SK-N-SH (cell line): ENCODE data around the gene MED26. TPM values are rescaled to one million over a fixed set of nuclear protein-coding genes. Genes with fewer than 3 reads are reported as not detected.

Source experiments
- CTCF ChIA-PET: fragments of 300-600, 350-600 bp; formaldehyde crosslinking; extraction: SDS; loops from one replicate; lab custom pipeline; 2021; lab: Yijun Ruan, JAX
- POLR2A ChIA-PET: fragments of 350-600 bp; sonication (Branson Sonifier 250); formaldehyde crosslinking; extraction: SDS; loops from one replicate; lab custom pipeline; 2020; ENCODE audit warnings: antibody characterized with exemption, inconsistent platforms; lab: Yijun Ruan, JAX
- DNase-seq: peaks from one replicate; pipeline ENCODE4 v3.0.0; 2012
- H2AFZ ChIP-seq: fragments of 200-600 bp; sonication (generic); 2 replicates; pipeline ENCODE4 v1.8.1; 2016; ENCODE audit warnings: antibody characterized with exemption, mild to moderate bottlenecking, low read depth
- H3F3A ChIP-seq: fragments of 200-600 bp; sonication (generic); replicated peaks from 2 replicates; pipeline ENCODE3; 2016; ENCODE audit warnings: antibody characterized with exemption, mild to moderate bottlenecking; ENCODE audit not compliant: insufficient read depth
- H3K27ac ChIP-seq, 2 experiments: fragments of 200-500 bp in 1 of 2; fragments of 200-600 bp in 1 of 2; sonication (Bioruptor generic) in 1 of 2; sonication (generic), shearing (Covaris generic) in 1 of 2; 2 replicates each; pipeline versions ENCODE4 v1.5.1 to v1.6.1; 2014 to 2016; ENCODE audit warnings: low read depth in 2 of 2, inconsistent platforms in 1 of 2, low read length in 1 of 2, mild to moderate bottlenecking in 1 of 2, mixed read lengths in 1 of 2
- H3K27me3 ChIP-seq: fragments of 200-600 bp; sonication (generic), shearing (Covaris generic); 2 replicates; pipeline ENCODE4 v1.6.1; 2016; ENCODE audit warnings: mixed run types; ENCODE audit not compliant: insufficient read depth
- H3K36me3 ChIP-seq, 2 experiments: fragments of 200-500 bp in 1 of 2; fragments of 200-600 bp in 1 of 2; sonication (Bioruptor generic) in 1 of 2; sonication (generic) in 1 of 2; replicated peaks in 1 of 2; 2 replicates each; pipeline versions ENCODE3 to v1.5.1; 2014 to 2016; ENCODE audit warnings: low read length in 1 of 2, mild to moderate bottlenecking in 1 of 2; ENCODE audit not compliant: insufficient read depth in 2 of 2, control insufficient read depth in 1 of 2
- H3K4me1 ChIP-seq, 2 experiments: fragments of 200-500 bp in 1 of 2; fragments of 200-600 bp in 1 of 2; sonication (Bioruptor generic) in 1 of 2; sonication (generic), shearing (Covaris generic) in 1 of 2; 2 replicates each; pipeline versions ENCODE4 v1.5.1 to v1.6.1; 2014 to 2016; ENCODE audit warnings: low read depth in 1 of 2, low read length in 1 of 2, mixed run types in 1 of 2; ENCODE audit not compliant: insufficient read depth in 2 of 2, control insufficient read depth in 1 of 2
- H3K4me2 ChIP-seq: fragments of 200-600 bp; sonication (generic), shearing (Covaris generic); 2 replicates; pipeline ENCODE4 v1.6.1; 2017; ENCODE audit warnings: mixed run types
- H3K4me3 ChIP-seq, 2 experiments: fragments of 200-500 bp in 1 of 2; fragments of 200-600 bp in 1 of 2; sonication (Bioruptor generic) in 1 of 2; sonication (generic), shearing (Covaris generic) in 1 of 2; 2 replicates each; pipeline versions ENCODE4 v1.5.1 to v1.8.1; 2014 to 2016; ENCODE audit warnings: low read depth in 2 of 2, inconsistent platforms in 1 of 2, low read length in 1 of 2, mild to moderate bottlenecking in 1 of 2, mixed read lengths in 1 of 2, moderate library complexity in 1 of 2
- H3K79me2 ChIP-seq: fragments of 200-600 bp; sonication (generic); 2 replicates; pipeline ENCODE4 v1.8.1; 2017; ENCODE audit warnings: mild to moderate bottlenecking; ENCODE audit not compliant: insufficient read depth
- H3K9ac ChIP-seq: fragments of 200-600 bp; sonication (generic); 2 replicates; pipeline ENCODE4 v1.6.1; 2017; ENCODE audit warnings: mixed run types
- H3K9me2 ChIP-seq: fragments of 200-600 bp; sonication (generic); 2 replicates; pipeline ENCODE4 v1.6.1; 2017; ENCODE audit warnings: mixed run types
- H3K9me3 ChIP-seq: fragments of 200-600 bp; sonication (generic); 2 replicates; pipeline ENCODE4 v1.6.1; 2017; ENCODE audit warnings: mixed run types, mild to moderate bottlenecking, moderate library complexity
- H4K20me1 ChIP-seq: fragments of 200-600 bp; sonication (generic); 2 replicates; pipeline ENCODE4 v1.6.1; 2017; ENCODE audit warnings: mild to moderate bottlenecking, mixed run types; ENCODE audit not compliant: insufficient read depth
- FOSL2 ChIP-seq: IDR thresholded peaks from 2 replicates; pipeline ENCODE4 v1.4.0; 2012; ENCODE audit warnings: low read depth, mild to moderate bottlenecking, moderate library complexity, borderline replicate concordance
- FOXJ3 ChIP-seq: sonication (generic); formaldehyde crosslinking; IDR thresholded peaks from 2 replicates; pipeline ENCODE4 v1.5.1; 2020; ENCODE audit warnings: mild to moderate bottlenecking, missing genetic modification reagents
- GABPA ChIP-seq: IDR thresholded peaks from 2 replicates; pipeline ENCODE4 v1.4.0; 2012; ENCODE audit warnings: low read depth, mild to moderate bottlenecking
- JUND ChIP-seq: IDR thresholded peaks from 2 replicates; pipeline ENCODE4 v1.4.0; 2012
- MEF2A ChIP-seq: IDR thresholded peaks from 2 replicates; pipeline ENCODE4 v1.4.0; 2012; ENCODE audit warnings: low read depth, borderline replicate concordance
- NFIC ChIP-seq: IDR thresholded peaks from 2 replicates; pipeline ENCODE4 v1.4.0; 2012; ENCODE audit warnings: borderline replicate concordance
- NRF1 ChIP-seq: IDR thresholded peaks from 2 replicates; pipeline ENCODE4 v1.6.1; 2012; ENCODE audit warnings: low read depth, mild to moderate bottlenecking, low read length
- POLR2AphosphoS5 ChIP-seq: IDR thresholded peaks from 2 replicates; pipeline ENCODE4 v1.6.1; 2012; ENCODE audit warnings: low read depth, low read length
- RAD21 ChIP-seq: IDR thresholded peaks from 2 replicates; pipeline ENCODE4 v1.6.1; 2012; ENCODE audit warnings: mild to moderate bottlenecking, low read length
- RCOR1 ChIP-seq: fragments of 150-350 bp; IDR thresholded peaks from 2 replicates; pipeline ENCODE4 v1.6.1; 2017; ENCODE audit warnings: antibody characterized with exemption, low read length
- RFX5 ChIP-seq: IDR thresholded peaks from 2 replicates; pipeline ENCODE4 v1.6.1; 2012; ENCODE audit warnings: mild to moderate bottlenecking, improper control_type of control experiment, low read length
- RXRA ChIP-seq: IDR thresholded peaks from 2 replicates; pipeline ENCODE4 v1.4.0; 2012; ENCODE audit warnings: low read depth, mild to moderate bottlenecking, borderline replicate concordance
- SMC3 ChIP-seq: IDR thresholded peaks from 2 replicates; pipeline ENCODE4 v1.6.1; 2012; ENCODE audit warnings: low read depth, low read length, improper control_type of control experiment
- TAF1 ChIP-seq: IDR thresholded peaks from 2 replicates; pipeline ENCODE4 v1.6.1; 2012; ENCODE audit warnings: low read depth, mild to moderate bottlenecking, low read length, moderate library complexity, borderline replicate concordance
- TCF12 ChIP-seq: IDR thresholded peaks from 2 replicates; pipeline ENCODE4 v1.4.0; 2012
- TEAD4 ChIP-seq: IDR thresholded peaks from 2 replicates; pipeline ENCODE4 v1.4.0; 2012; ENCODE audit warnings: mild to moderate bottlenecking, borderline replicate concordance; ENCODE audit not compliant: insufficient read depth
- WGBS: methylation state at CpG from one replicate; pipeline ENCODE4 v1.1.6; 2017; ENCODE audit warnings: low lambda C conversion rate; 5-methylcytosine and 5-hydroxymethylcytosine counted together
- polyA plus RNA-seq, 3 experiments: library from polyadenylated mRNA; depleted of rRNA; stranded (reverse); fragments of >200 nt; gene quantifications; 2 replicates each; pipeline ENCODE4 v1.2.3, GENCODE V29; 2012
- TF ChIP-seq, protein P1 (sequence below): fragments of 150-350 bp; IDR thresholded peaks from 2 replicates; pipeline ENCODE4 v1.6.1; 2017; ENCODE audit warnings: antibody characterized with exemption, low read length, low read depth, borderline replicate concordance
- TF ChIP-seq, protein P2 (sequence below): IDR thresholded peaks from 2 replicates; pipeline ENCODE4 v1.4.0; 2012; ENCODE audit warnings: low read depth, borderline replicate concordance
- TF ChIP-seq, protein P3 (sequence below): IDR thresholded peaks from 2 replicates; pipeline ENCODE4 v1.6.1; 2012; ENCODE audit warnings: mild to moderate bottlenecking, low read depth, low read length, moderate library complexity
- TF ChIP-seq, protein P4 (sequence below): fragments of 200-600 bp; sonication (generic); IDR thresholded peaks from 2 replicates; pipeline ENCODE4 v1.6.1; 2017; ENCODE audit warnings: antibody characterized with exemption, mild to moderate bottlenecking, moderate library complexity

Gene MED26
- polyA plus RNA-seq, 1 of the 3 experiments (the other 2 are of a cell fraction): 3.5 TPM

DNA sequence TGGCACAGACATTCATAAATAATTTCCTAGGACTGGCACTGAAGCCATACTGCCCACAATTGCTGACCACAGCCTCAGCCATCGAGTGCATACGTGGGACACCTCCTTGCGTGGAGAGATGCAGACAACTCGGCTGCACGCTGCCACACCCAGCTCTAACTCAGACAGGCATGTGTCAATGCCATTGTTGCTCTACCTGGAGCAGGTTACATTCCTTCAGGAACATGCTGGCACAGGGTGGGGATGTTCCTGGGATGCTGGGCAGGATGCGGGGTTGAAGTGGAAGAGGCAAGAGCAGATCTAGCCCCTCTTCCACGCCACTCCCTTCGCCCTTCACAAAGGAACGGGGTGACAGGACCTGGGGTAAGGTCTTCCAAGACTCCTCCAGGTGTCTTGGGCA is 31.6 kb downstream of the MED26 start:
- no peak overlapping the region for H3K9ac ChIP-seq
- H3K4me1 ChIP-seq: peaks cover 0 to 44% of the 10 kb centered on the region in 2 experiments; a peak in 2 of 4 replicates
- H2AFZ ChIP-seq: no peak overlapping the region
- H3K27me3 ChIP-seq: no peaks in the 10 kb centered on the region
- POLR2A ChIA-PET: no interaction called here
- H3F3A ChIP-seq: no peaks in the 10 kb centered on the region
- 98% methylated on average over 8 of the region's 9 CpGs for WGBS
- no peak overlapping the region for H3K4me3 ChIP-seq
- no peaks in the 10 kb centered on the region for H3K36me3 ChIP-seq
- TF ChIP-seq SMC3: no peak
- TF ChIP-seq GABPA: no peak
- TF ChIP-seq, protein P1, sequence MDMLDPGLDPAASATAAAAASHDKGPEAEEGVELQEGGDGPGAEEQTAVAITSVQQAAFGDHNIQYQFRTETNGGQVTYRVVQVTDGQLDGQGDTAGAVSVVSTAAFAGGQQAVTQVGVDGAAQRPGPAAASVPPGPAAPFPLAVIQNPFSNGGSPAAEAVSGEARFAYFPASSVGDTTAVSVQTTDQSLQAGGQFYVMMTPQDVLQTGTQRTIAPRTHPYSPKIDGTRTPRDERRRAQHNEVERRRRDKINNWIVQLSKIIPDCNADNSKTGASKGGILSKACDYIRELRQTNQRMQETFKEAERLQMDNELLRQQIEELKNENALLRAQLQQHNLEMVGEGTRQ: no peak
- no peak for TF ChIP-seq POLR2AphosphoS5
- no peak for TF ChIP-seq TCF12
- TF ChIP-seq, protein P2, sequence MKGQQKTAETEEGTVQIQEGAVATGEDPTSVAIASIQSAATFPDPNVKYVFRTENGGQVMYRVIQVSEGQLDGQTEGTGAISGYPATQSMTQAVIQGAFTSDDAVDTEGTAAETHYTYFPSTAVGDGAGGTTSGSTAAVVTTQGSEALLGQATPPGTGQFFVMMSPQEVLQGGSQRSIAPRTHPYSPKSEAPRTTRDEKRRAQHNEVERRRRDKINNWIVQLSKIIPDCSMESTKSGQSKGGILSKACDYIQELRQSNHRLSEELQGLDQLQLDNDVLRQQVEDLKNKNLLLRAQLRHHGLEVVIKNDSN: no peak
- no peak for TF ChIP-seq JUND
- no peak for TF ChIP-seq FOSL2
- no peak for TF ChIP-seq RCOR1
- no peak for TF ChIP-seq RXRA
- no peak for TF ChIP-seq NRF1
- TF ChIP-seq TEAD4: no peak
- TF ChIP-seq, protein P3, sequence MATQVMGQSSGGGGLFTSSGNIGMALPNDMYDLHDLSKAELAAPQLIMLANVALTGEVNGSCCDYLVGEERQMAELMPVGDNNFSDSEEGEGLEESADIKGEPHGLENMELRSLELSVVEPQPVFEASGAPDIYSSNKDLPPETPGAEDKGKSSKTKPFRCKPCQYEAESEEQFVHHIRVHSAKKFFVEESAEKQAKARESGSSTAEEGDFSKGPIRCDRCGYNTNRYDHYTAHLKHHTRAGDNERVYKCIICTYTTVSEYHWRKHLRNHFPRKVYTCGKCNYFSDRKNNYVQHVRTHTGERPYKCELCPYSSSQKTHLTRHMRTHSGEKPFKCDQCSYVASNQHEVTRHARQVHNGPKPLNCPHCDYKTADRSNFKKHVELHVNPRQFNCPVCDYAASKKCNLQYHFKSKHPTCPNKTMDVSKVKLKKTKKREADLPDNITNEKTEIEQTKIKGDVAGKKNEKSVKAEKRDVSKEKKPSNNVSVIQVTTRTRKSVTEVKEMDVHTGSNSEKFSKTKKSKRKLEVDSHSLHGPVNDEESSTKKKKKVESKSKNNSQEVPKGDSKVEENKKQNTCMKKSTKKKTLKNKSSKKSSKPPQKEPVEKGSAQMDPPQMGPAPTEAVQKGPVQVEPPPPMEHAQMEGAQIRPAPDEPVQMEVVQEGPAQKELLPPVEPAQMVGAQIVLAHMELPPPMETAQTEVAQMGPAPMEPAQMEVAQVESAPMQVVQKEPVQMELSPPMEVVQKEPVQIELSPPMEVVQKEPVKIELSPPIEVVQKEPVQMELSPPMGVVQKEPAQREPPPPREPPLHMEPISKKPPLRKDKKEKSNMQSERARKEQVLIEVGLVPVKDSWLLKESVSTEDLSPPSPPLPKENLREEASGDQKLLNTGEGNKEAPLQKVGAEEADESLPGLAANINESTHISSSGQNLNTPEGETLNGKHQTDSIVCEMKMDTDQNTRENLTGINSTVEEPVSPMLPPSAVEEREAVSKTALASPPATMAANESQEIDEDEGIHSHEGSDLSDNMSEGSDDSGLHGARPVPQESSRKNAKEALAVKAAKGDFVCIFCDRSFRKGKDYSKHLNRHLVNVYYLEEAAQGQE: no peak
- TF ChIP-seq RAD21: no peak
- no peak for TF ChIP-seq RFX5
- TF ChIP-seq, protein P4, sequence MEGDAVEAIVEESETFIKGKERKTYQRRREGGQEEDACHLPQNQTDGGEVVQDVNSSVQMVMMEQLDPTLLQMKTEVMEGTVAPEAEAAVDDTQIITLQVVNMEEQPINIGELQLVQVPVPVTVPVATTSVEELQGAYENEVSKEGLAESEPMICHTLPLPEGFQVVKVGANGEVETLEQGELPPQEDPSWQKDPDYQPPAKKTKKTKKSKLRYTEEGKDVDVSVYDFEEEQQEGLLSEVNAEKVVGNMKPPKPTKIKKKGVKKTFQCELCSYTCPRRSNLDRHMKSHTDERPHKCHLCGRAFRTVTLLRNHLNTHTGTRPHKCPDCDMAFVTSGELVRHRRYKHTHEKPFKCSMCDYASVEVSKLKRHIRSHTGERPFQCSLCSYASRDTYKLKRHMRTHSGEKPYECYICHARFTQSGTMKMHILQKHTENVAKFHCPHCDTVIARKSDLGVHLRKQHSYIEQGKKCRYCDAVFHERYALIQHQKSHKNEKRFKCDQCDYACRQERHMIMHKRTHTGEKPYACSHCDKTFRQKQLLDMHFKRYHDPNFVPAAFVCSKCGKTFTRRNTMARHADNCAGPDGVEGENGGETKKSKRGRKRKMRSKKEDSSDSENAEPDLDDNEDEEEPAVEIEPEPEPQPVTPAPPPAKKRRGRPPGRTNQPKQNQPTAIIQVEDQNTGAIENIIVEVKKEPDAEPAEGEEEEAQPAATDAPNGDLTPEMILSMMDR: no peak
- TF ChIP-seq MEF2A: no peak
- TF ChIP-seq NFIC: no peak
- no peak for TF ChIP-seq FOXJ3 (CRISPR knock-in tag)
- no peak for TF ChIP-seq TAF1
- no peaks in the 10 kb centered on the region for H3K9me3 ChIP-seq
- CTCF ChIA-PET: no interaction called here
- H3K4me2 ChIP-seq: no peak overlapping the region
- no peak for DNase-seq
- H4K20me1 ChIP-seq: peaks cover 100% of the 10 kb centered on the region
- H3K9me2 ChIP-seq: no peaks in the 10 kb centered on the region
- no peak overlapping the region for H3K27ac ChIP-seq
- H3K79me2 ChIP-seq: peaks cover 100% of the 10 kb centered on the region
